Right atrium auricular region (tissue), 2 donors: Measurements from ENCODE around the gene GHSR. TPM values are rescaled to one million over a fixed set of nuclear protein-coding genes. Genes with fewer than 3 reads are reported as not detected.

ENCODE experiments used
- DNase-seq: peaks from one replicate; pipeline ENCODE4 v3.0.0-alpha.2; 2019; ENCODE audit warnings: low spot score
- H3K27ac ChIP-seq, 2 donors: fragments of 200-600 bp; sonication (generic); 1 replicate in 1 of 2; 2 replicates in 1 of 2; pipeline ENCODE4 v1.5.1; 2016 to 2019
- H3K27me3 ChIP-seq, 2 donors: fragments of 200-600 bp; sonication (generic); one replicate each; pipeline versions ENCODE4 v1.5.1 to v1.6.0; 2017 to 2019
- H3K36me3 ChIP-seq: fragments of 200-600 bp; sonication (generic); one replicate; pipeline ENCODE4 v1.5.1; 2016
- H3K4me1 ChIP-seq, 2 donors: fragments of 200-600 bp; sonication (generic); one replicate each; pipeline versions ENCODE4 v1.5.1 to v1.6.0; 2017 to 2019
- H3K4me3 ChIP-seq, 2 donors: fragments of 200-600 bp; sonication (generic); 1 replicate in 1 of 2; 2 replicates in 1 of 2; pipeline ENCODE4 v1.5.1; 2017 to 2019; ENCODE audit warnings: mild to moderate bottlenecking in 1 of 2, moderate library complexity in 1 of 2
- H3K9me3 ChIP-seq, 2 donors: fragments of 200-600 bp; sonication (generic); one replicate each; pipeline ENCODE4 v1.5.1; 2019
- CTCF ChIP-seq, 2 donors: fragments of 200-600 bp; sonication (generic); IDR thresholded peaks; one replicate each; pipeline ENCODE4 v1.5.1; 2019; ENCODE audit warnings: antibody characterized with exemption in 2 of 2
- total RNA-seq, 2 donors: library from RNA; depleted of rRNA; stranded (reverse); fragments of >200 nt; gene quantifications; one replicate each; pipeline ENCODE4 v1.1.0, GENCODE V29; 2016

Gene GHSR
- total RNA-seq, 2 donors from 2014 or later = not detected

GRCh38 chr3:172471903-172472302 is 23.6 kb upstream of the GHSR start:
- TF ChIP-seq CTCF (IDR thresholded peaks at IDR 0.05) = no peak
- H3K9me3 ChIP-seq = no peaks in the 10 kb centered on the region
- no peaks in the 10 kb centered on the region for H3K4me1 ChIP-seq
- DNase-seq = no peak
- no peaks in the 10 kb centered on the region for H3K27me3 ChIP-seq
- no peak overlapping the region for H3K4me3 ChIP-seq
- no peak overlapping the region for H3K27ac ChIP-seq
- no peaks in the 10 kb centered on the region for H3K36me3 ChIP-seq

- DNase-seq = no peak
- Histone ChIP-seq H3K27ac (no peak overlapping the region), H3K36me3 (no peaks in the 10 kb centered on the region), H3K4me3 (no peak overlapping the region), H3K9me3 (no peaks in the 10 kb centered on the region), H3K4me1 (no peaks in the 10 kb centered on the region), H3K27me3 (no peaks in the 10 kb centered on the region)
- no peak for TF ChIP-seq CTCF (IDR thresholded peaks at IDR 0.05)
These were observed 22.3 kb upstream of the GHSR start for GRCh38 chr3:172470588-172470987.

GRCh38 chr3:172467170-172467824 is 19.0 kb upstream of the GHSR start:
- TF ChIP-seq CTCF (IDR thresholded peaks at IDR 0.05) = no peak
- no peak overlapping the region for H3K27ac ChIP-seq

GRCh38 chr3:172466553-172467130 is 18.4 kb upstream of the GHSR start:
- Histone ChIP-seq H3K36me3 (no peaks in the 10 kb centered on the region), H3K9me3 (no peaks in the 10 kb centered on the region), H3K4me3 (no peak overlapping the region), H3K27ac (no peak overlapping the region), H3K4me1 (no peaks in the 10 kb centered on the region), H3K27me3 (no peaks in the 10 kb centered on the region)
- no peak for DNase-seq
- TF ChIP-seq CTCF (IDR thresholded peaks at IDR 0.05) = no peak

More at GRCh38 chr3:172467170-172467824, 19.0 kb upstream of the GHSR start:
- Histone ChIP-seq H3K9me3 (no peaks in the 10 kb centered on the region), H3K27me3 (no peaks in the 10 kb centered on the region), H3K36me3 (no peaks in the 10 kb centered on the region), H3K4me1 (no peaks in the 10 kb centered on the region), H3K4me3 (no peak overlapping the region)
- DNase-seq = no peak

- no peaks in the 10 kb centered on the region for H3K27me3 ChIP-seq
- no peak overlapping the region for H3K27ac ChIP-seq
- no peaks in the 10 kb centered on the region for H3K36me3 ChIP-seq
- no peaks in the 10 kb centered on the region for H3K4me1 ChIP-seq
- no peak for TF ChIP-seq CTCF (IDR thresholded peaks at IDR 0.05)
- no peaks in the 10 kb centered on the region for H3K9me3 ChIP-seq
- no peak for DNase-seq
- no peak overlapping the region for H3K4me3 ChIP-seq
These were observed 17.0 kb upstream of the GHSR start for GRCh38 chr3:172465281-172465680.

- Histone ChIP-seq H3K27me3 (no peaks in the 10 kb centered on the region), H3K4me1 (no peaks in the 10 kb centered on the region), H3K4me3 (no peak overlapping the region), H3K27ac (no peak overlapping the region), H3K36me3 (no peaks in the 10 kb centered on the region), H3K9me3 (no peaks in the 10 kb centered on the region)
- DNase-seq = no peak
- TF ChIP-seq CTCF (IDR thresholded peaks at IDR 0.05) = no peak
These were observed 16.1 kb upstream of the GHSR start for GRCh38 chr3:172464306-172464705.
